ENCODE measurements around the gene DCAF12. TPM values are rescaled to one million over a fixed set of nuclear protein-coding genes. Genes with fewer than 3 reads are reported as not detected.

DCAF12 gene
- total RNA-seq, 1 donor from 2014 or later = 38.5 TPM

- peaks cover 54% of the 10 kb centered on the region for H3K4me1 ChIP-seq
- intact Hi-C loops (cut with DNase I) = no loop called here
- TF ChIP-seq, protein P1, sequence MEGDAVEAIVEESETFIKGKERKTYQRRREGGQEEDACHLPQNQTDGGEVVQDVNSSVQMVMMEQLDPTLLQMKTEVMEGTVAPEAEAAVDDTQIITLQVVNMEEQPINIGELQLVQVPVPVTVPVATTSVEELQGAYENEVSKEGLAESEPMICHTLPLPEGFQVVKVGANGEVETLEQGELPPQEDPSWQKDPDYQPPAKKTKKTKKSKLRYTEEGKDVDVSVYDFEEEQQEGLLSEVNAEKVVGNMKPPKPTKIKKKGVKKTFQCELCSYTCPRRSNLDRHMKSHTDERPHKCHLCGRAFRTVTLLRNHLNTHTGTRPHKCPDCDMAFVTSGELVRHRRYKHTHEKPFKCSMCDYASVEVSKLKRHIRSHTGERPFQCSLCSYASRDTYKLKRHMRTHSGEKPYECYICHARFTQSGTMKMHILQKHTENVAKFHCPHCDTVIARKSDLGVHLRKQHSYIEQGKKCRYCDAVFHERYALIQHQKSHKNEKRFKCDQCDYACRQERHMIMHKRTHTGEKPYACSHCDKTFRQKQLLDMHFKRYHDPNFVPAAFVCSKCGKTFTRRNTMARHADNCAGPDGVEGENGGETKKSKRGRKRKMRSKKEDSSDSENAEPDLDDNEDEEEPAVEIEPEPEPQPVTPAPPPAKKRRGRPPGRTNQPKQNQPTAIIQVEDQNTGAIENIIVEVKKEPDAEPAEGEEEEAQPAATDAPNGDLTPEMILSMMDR (IDR thresholded peaks at IDR 0.05) = no peak
Observed at GRCh38 chr9:34124099-34124498, 2.4 kb downstream of the DCAF12 start.

DNA sequence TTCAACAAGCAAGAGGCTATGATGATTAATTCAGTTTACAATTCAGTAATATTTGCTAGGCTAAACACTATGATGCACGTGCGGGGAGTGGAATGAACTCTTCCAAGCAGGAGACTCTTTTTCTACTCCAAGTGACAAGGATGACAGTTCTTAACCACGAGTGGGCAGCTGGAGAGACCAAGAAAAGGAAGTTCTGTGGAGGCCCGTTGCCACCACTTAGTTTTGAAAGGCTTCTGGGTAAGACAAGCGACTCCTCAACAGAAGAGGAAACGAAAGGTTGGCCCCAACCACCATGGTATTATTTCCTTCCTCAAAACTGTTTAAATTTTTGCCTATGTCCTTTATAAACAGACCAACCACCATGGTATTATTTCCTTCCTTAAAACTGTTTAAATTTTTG is 2.8 kb downstream of the DCAF12 start:
- no peak overlapping the region for H3K4me3 ChIP-seq
- TF ChIP-seq, protein P1 (IDR thresholded peaks at IDR 0.05) = no peak
- H3K9me3 ChIP-seq = no peaks in the 10 kb centered on the region
- intact Hi-C loops (cut with DNase I) = no loop called here
- peaks cover 33% of the 10 kb centered on the region for H3K36me3 ChIP-seq
- DNase-seq = peak; percentile 60
- peaks cover 54% of the 10 kb centered on the region for H3K4me1 ChIP-seq
- peak in 1 of 2 donors; percentile 53 for ATAC-seq
- no peaks in the 10 kb centered on the region for H3K27me3 ChIP-seq (ENCODE audit: low read depth)
- H3K27ac ChIP-seq = peak overlapping the region; percentile 48

More at GRCh38 chr9:34124099-34124498, 2.4 kb downstream of the DCAF12 start:
- no peak overlapping the region for H3K4me3 ChIP-seq
- H3K27ac ChIP-seq = peak overlapping the region; percentile 48
- peaks cover 29% of the 10 kb centered on the region for H3K36me3 ChIP-seq
- DNase-seq (no peak), ATAC-seq (no peak)
- H3K27me3 ChIP-seq (ENCODE audit: low read depth) = no peaks in the 10 kb centered on the region
- no peaks in the 10 kb centered on the region for H3K9me3 ChIP-seq

DNA sequence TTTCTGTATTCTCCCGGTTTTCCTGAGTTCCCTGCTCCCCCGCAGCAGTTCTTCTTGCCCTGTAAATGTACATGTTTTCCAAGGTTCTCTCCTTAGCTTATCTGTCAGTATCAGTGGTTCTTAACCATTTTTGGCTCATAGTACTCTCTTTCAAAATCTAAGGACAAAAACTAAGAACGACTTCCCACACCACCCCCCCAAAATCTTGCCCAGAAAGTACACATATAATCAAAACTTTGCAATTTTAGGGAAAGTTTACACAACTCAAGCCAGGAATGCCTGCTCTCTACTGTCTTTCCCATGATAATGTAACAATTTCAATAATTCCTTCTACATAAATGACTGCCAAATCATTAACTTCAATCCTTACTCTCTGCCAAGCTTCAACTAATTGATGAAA is 4.5 kb downstream of the DCAF12 start:
- Histone ChIP-seq H3K9me3 (no peaks in the 10 kb centered on the region), H3K4me3 (no peak overlapping the region), H3K36me3 (peaks cover 50% of the 10 kb centered on the region), H3K27ac (no peak overlapping the region), H3K27me3 (ENCODE audit: low read depth) (no peaks in the 10 kb centered on the region), H3K4me1 (peaks cover 48% of the 10 kb centered on the region)
- TF ChIP-seq, protein P1 (IDR thresholded peaks at IDR 0.05) = no peak
- ATAC-seq (no peak), DNase-seq (no peak)
- intact Hi-C loops (cut with DNase I) = no loop called here

GRCh38 chr9:34119713-34120112 is 6.8 kb downstream of the DCAF12 start:
- Histone ChIP-seq H3K27me3 (ENCODE audit: low read depth) (no peaks in the 10 kb centered on the region), H3K27ac (no peak overlapping the region), H3K4me1 (peaks cover 36% of the 10 kb centered on the region), H3K36me3 (peaks cover 72% of the 10 kb centered on the region), H3K4me3 (no peak overlapping the region), H3K9me3 (no peaks in the 10 kb centered on the region)
- intact Hi-C loops (cut with DNase I) = no loop called here
- no peak for DNase-seq
- TF ChIP-seq, protein P1 (IDR thresholded peaks at IDR 0.05) = no peak
- no peak for ATAC-seq

GRCh38 chr9:34114436-34114835 is 12.1 kb downstream of the DCAF12 start:
- TF ChIP-seq, protein P1 (IDR thresholded peaks at IDR 0.05) = no peak
- DNase-seq (no peak), ATAC-seq (no peak)
- no peak overlapping the region for H3K4me3 ChIP-seq
- peaks cover 75% of the 10 kb centered on the region for H3K36me3 ChIP-seq
- H3K27me3 ChIP-seq (ENCODE audit: low read depth) = no peaks in the 10 kb centered on the region
- H3K9me3 ChIP-seq = no peaks in the 10 kb centered on the region
- H3K27ac ChIP-seq = no peak overlapping the region
- intact Hi-C loops (cut with DNase I) = no loop called here
- no peaks in the 10 kb centered on the region for H3K4me1 ChIP-seq

GRCh38 chr9:34106110-34106509 is 20.4 kb downstream of the DCAF12 start:
- intact Hi-C loops (cut with DNase I) = no loop called here
- Histone ChIP-seq H3K4me1 (no peaks in the 10 kb centered on the region), H3K4me3 (no peak overlapping the region), H3K36me3 (peaks cover 86% of the 10 kb centered on the region), H3K27ac (no peak overlapping the region), H3K27me3 (ENCODE audit: low read depth) (no peaks in the 10 kb centered on the region), H3K9me3 (no peaks in the 10 kb centered on the region)
- DNase-seq = no peak
- ATAC-seq = no peak
- TF ChIP-seq, protein P1 (IDR thresholded peaks at IDR 0.05) = no peak

All from lower lobe of right lung (tissue), 2 donors.